ENCODE data around the gene MYH9.
"Not testable (repeated sequence)": the region's sequence is repeated elsewhere in the genome, so short reads cannot be mapped to it uniquely, and the experiment has no call there.

The MYH9 gene

DNA sequence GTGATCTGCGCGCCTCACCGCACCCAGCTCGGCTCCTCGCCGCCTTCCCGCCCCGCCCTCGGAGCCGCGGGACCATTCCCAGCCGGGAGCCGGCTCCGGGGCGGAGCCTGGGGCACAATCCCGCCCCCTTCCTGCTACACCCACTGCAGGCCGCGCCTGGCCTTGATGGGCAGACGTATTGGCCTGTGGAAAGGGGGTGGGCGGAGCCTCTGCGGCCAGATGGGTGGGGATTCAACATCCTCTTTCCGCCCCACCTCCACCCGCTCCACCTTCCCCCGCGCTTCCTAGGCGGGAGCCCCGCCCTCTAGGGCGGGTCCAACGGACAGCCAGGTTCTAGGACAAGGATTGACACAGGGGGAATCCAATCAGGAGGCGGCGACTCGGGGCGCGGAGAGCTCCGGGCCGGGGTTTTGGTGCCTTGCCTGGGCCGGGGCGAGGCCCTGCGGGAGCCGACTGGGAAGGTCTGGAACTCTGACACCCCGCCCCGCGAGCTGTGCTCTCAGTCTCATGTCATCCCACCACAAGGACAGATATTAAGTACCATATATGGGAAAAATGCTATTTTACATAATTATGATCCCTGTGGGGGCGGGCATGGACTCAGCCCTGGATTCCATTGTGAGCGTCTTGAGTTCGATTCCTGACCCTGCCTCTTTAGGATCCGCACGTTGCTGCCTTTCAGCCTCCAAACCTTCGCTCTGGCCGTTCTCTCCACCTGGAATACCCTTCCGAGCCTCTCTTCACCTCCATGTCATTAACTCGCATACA is at the start of gene MYH9:
Gene MYH9 (minus strand): TSS at position 9 of the 768 bp plus-strand sequence. CDS start 38,731 bp downstream, outside the sequence.
- in situ Hi-C loops (cut with MboI; ENCODE audit: low sequenced_read_pairs): no loop called here

DNA sequence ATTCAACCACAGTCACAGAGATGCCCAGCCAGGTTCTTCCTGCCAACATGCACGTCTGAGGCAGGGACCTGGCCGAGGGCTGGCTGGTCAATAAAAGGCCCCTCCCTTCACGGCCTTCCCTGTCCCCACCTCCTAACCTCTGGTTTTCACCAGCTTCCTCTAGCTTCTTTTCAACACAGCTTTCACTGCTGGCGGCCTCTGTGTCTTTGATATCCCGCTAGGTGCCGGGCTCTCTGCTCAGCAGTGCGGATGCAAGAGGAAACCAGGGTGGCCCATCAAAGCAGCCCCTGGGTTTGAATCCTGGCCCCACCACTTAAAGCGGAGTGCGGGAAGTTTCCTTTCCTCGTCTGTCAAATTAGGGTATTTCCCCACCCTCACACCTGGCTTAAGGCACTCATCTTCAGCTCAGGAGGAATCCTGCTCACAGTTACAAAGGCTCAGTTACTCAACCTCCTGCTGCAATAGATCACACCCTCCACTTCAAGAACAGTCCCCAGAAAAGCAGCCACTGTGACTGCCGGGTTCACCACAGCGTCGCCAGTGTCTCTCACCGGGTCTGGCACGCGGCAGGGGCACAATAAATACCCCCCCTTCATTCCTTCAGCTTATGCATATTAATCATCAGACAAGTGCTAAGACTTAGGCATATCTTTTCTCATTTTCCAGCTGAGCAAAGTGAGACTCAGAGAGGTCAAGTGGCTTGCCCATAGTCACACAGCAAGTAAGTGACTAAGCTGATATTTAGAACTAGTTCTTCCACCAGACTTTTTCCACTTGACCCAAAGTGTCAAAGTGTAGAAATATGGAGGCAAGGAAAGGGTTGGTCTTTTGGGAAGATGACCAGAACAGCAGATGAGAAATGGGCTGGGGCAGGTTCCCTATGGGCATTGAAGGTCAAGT is 48.0 kb upstream of the MYH9 start:
- in situ Hi-C loops (cut with MboI; ENCODE audit: low sequenced_read_pairs): no loop called here

DNA sequence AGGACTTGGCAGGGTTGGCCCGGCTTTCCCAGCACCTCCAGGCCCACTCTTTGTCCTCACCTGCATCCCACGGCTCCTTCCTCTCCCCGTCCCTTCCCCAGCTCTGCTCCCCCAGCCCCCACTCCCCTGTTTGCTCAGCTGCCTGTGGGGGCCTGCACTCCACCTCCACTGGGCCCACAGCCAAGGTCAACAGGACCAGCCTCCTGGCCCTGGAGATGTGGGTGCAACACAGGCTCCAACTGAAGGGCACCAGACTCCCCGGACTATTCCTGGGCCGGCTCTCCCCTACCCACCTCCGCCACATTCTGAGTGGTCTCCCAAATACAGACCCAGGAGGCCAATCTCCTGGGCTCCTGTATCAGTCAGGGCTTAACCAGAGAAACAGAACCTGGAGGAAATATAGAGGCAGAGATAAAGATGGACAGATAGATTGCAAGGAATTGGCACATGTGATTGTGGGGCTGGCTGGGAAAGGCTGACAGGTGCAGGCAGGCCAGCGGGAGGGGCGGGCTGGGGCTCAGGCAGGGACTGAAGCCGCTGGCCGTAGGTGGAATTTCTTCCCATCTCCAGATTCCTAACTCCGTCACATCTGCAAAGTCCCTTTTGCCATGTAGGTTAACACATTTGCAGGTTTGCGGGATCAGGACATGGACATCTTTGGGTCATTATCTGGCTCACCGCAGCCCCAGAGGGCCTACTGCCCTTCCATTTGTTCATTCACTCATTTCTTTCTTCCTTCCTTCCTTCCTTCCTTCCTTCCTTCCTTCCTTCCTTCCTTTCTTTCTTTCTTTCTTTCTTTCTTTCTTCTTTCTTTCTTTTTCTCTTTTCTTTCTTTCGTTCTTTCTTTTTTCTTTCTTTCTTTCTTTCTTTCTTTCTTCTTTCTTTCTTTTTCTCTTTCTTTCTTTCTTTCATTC is 45.8 kb upstream of the MYH9 start:
- in situ Hi-C loops (cut with MboI; ENCODE audit: low sequenced_read_pairs): no loop called here

GRCh38 chr22:36432592-36433317 is 45.0 kb upstream of the MYH9 start:
- in situ Hi-C loops (cut with MboI; ENCODE audit: low sequenced_read_pairs): no loop called here

- in situ Hi-C loops (cut with MboI; ENCODE audit: low sequenced_read_pairs): no loop called here
These were observed 44.2 kb upstream of the MYH9 start for GRCh38 chr22:36431977-36432376.

DNA sequence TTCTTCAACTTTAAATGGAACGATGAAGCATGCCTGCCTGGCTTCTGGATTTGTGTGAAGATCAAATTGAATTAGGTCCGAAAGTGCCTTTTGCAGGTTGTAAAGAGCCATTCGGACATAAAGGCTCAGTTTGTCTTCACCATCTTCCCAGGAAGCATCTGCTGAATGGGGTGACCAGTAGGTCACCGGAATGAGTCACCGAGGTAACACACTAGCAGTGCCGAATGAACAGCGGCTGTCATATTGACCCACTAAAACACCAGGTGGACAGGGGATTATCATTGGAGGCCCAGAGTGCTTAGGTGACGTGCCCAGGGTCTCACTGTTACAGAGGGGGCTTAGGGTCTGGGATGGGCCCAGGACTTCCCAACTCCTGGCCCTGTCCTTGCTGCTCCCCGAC is 43.1 kb upstream of the MYH9 start:
- in situ Hi-C loops (cut with MboI; ENCODE audit: low sequenced_read_pairs): no loop called here

DNA sequence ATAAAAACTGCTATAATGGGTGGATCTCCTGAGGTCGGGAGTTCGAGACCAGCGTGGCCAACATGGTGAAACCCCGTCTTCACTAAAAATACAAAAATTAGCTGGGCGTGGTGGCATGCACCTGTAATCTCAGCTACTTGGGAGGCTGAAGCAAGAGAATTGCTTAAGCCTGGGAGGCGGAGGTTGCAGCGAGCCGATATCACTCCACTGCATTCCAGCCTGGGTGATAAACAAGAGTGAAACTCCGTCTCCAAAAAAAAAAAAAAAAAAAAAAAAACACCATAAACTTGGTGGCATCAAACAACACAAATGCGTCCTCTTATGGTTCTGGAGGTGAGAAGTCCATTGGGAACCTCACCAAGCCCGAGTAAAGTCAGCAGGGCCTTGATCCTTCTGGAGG is 40.2 kb upstream of the MYH9 start:
- in situ Hi-C loops (cut with MboI; ENCODE audit: low sequenced_read_pairs): not testable (repeated sequence)

- in situ Hi-C loops (cut with MboI; ENCODE audit: low sequenced_read_pairs): no loop called here
These were observed 38.3 kb upstream of the MYH9 start for GRCh38 chr22:36425977-36426523.

DNA sequence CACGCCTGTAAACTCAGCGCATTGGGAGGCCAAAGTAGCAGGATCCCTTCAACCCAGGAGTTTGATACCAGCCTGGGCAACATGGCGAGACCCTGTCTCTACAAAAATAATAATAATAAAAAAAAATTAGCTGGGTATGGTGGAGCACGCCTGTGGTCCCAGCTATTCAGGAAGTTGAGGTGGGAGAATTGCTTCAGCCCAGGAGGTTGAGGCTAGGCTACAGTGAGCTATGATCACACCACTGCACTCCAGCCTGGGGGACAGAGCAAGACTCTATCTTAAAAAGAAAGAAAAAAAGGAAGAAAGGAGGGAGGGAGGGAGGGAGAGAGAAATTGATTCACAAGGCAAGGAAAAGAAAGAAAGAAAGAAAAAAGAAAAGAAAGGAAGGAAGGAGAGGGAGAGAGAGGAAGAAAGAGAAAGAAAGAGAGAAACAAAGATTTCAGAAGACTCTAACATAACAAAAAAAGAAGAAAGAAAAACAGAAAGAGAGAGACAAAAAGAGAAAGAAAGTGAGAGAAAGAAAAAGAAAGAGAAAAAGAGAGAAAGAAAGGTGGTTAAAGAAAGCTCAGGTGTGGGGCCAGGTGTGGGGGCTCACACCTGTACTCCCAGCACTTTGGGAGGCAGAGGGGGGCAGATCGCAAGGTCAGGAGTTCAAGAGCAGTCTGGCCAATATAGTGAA is 37.3 kb upstream of the MYH9 start:
- in situ Hi-C loops (cut with MboI; ENCODE audit: low sequenced_read_pairs): no loop called here

DNA sequence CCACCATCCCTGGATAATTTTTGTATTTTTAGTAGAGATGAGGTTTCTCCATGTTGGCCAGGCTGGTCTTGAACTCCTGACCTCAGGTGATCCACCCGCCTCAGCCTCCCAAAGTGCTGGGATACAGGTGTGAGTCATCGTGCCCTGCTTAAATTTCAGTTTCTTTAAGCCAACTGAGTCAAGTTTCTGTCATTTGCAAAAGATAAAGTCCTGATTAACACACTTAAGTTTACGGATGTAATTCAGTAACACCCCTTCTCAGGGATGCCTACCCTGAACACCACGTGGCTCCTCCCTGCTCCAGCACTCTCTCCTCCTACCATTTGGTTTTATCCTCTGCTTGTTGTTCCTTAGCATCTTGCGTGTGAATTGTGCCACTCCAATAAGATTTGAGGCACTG is 36.7 kb upstream of the MYH9 start:
- in situ Hi-C loops (cut with MboI; ENCODE audit: low sequenced_read_pairs): not testable (repeated sequence)

- in situ Hi-C loops (cut with MboI; ENCODE audit: low sequenced_read_pairs): no loop called here
These were observed 36.0 kb upstream of the MYH9 start for GRCh38 chr22:36423461-36424404.

DNA sequence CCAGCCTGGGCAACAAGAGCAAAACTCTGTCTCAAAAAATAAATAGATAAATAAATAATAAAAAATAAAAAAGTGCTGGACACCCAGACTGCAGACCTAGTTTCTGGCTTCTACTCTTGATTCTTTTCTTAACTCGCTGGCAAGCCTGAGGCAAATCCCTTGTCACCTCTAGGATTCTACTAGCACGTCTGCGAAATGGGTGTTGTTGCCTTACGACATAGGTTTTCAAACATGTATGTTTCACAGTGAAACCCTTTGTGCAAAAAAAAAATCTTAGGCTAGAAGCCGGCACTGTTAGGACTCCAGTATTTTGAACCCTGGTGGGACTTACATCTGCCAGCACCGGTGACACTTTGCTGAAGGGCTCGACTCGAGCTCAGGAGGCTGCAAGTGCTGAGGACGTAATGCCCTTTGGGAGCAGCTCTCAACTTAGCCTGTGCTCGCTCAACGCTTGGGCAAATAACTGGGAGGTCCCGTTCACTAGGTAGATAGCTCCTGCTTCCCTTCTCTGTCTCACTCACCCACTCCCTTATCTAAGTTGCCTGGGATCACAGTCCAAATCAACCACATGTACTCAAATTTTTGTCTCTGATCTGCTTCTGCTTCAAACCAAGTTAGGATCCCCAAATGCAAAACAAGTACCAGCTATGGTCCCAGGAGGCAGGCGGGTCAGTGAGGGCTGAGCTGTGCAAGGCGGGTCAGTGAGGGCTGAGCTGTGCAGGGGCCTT is 34.7 kb upstream of the MYH9 start:
- in situ Hi-C loops (cut with MboI; ENCODE audit: low sequenced_read_pairs): no loop called here

DNA sequence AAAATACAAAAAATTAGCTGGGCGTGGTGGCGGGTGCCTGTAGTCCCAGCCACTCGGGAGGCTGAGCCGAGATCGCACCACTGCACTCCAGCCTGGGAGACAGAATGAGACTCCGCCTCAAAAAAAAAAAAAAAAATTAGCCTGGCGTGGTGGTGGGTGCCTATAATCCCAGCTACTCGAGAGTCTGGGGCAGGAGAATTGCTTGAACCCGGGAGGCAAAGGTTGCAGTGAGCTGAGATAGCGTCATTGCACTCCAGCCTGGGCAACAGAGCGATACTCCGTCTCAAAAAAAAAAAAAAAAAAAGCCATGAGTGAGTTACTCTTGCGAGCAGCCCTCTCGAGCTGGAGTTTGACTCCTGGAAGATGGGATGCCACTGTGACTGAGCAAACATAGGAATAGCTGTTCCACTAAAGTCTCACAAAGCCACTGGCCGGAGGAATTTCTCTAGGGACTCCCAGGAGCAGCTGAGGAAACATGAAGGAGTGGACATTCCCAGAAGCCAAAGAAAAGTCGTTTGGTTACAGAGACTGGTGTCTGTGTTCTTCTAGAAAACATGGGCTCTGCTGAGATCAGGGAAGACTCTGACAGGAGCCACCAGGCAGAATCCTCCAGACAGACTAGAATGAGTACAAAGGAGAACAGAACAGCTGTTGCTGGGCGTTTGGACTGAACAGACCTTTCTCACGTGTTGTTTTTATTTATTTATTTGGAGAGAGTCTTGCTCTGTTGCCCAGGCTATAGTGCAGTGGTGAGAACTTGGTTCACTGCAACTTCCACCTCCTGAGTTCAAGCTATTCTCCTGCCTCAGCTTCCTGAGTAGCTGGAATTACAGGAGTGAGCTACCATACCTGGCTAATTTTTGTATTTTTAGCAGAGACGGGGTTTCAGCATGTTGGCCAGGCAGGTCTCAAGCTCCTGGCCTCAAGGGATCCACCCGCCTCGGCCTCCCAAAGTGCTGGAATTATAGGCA is 32.4 kb upstream of the MYH9 start:
- in situ Hi-C loops (cut with MboI; ENCODE audit: low sequenced_read_pairs): no loop called here

DNA sequence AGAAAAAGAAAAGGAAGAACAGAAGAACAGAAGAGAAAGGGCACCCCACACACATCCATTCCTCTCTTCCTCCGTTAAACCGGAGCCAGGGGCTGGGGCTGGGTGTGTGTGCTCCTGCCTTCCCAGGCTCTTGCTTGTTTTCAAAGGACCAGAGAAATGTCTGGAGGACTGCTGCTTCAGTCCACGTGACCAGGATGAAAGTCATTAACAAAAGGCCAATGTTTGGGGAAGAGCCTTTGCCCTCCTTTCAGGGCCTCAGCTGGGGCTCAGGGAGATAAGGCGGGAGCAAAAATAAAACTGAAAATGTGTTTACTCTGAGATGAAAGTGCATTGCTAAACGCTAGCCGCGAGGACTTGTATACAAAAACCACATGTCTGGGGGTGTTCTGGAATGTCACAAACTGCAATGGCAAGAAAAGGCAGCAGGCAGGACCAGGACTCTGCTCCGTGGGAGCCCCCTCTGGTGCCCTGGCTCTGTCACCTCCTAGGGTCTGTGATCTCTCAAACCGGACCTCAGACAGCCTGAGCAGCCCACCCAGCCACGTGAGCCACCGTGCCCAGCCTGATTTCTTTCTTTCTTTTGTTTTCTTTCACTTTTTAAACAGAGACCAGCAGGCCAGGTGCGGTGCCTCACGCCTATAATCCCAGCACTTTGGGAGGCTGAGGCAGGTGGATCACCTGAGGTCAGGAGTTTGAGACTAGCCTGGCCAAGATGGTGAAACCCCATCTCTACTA is 31.6 kb upstream of the MYH9 start:
- in situ Hi-C loops (cut with MboI; ENCODE audit: low sequenced_read_pairs): no loop called here

DNA sequence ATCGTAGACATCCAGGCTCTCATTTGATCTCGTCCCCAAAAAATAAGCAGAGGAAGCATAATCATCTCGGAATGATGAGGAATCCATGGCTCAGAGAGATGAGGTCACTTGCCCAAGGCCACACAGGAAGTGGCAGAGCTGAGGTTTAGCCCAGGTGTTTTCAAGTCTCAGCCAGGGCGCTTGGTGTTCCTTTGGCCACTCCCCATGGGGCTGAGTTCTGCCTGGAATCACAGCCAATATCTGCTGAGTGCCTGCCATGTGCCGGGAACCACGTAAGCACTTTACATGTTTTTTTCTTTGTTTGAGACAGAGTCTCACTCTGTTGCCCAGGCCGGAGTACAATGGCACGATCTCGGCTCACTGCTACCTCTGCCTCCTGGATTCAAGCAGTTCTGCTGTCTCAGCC is 29.5 kb upstream of the MYH9 start:
- in situ Hi-C loops (cut with MboI; ENCODE audit: low sequenced_read_pairs): no loop called here

All from hTERT RPE-1 (cell line).